ENCODE results near the gene YPEL1.
"Not testable (repeated sequence)": the region's sequence is repeated elsewhere in the genome, so short reads cannot be mapped to it uniquely, and the experiment has no call there.

YPEL1 gene

DNA sequence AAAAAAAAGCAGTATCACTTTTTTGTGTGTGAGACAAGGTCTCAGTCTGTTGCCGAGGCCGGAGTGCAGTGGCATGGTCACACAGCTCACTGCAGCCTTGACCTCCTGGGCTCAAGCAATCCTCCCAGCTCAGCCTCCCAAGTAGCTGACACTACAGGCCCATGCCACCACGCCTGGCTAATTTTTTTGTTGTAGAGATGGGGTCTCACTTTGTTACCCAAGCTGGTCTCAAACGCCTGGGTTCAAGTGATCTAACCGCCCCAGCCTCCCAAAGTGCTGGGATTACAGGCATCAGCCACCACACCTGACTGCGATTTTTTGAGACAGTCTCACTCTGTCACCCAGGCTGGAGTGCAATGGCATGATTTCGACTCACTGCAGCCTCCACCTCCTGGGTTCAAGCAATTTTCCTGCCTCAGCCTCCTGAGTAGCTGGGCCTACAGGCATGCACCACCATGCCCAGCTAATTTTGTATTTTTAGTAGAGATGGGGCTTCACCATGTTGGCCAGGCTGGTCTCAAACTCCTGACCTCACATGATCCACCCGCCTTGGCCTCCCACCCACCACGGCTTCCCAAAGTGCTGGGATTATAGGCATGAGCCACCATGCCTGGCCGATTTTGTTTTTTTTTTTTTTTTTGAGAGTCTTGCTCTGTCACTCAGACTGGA, 15.3 kb downstream of the YPEL1 start:
- not testable (repeated sequence) for DNase-seq

DNA sequence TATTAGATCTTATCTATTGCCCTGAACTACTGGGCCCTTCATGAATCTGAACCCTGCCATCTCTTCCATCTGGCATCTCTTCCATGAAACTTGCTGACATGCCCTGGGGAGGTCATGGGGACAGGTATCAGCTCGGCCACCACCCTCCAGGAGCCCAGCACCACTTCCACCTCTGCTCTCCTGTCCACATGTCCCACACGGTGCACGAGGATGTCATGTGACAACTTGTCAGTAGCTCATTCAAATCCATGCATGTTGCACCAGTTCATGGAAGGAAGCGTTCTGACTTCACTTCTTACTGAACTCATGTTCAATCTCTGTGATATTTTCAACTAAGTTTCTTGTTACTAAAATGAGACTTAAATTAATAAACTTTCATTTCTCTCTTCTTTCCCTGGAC, 16.6 kb downstream of the YPEL1 start:
- DNase-seq, result no peak

DNA sequence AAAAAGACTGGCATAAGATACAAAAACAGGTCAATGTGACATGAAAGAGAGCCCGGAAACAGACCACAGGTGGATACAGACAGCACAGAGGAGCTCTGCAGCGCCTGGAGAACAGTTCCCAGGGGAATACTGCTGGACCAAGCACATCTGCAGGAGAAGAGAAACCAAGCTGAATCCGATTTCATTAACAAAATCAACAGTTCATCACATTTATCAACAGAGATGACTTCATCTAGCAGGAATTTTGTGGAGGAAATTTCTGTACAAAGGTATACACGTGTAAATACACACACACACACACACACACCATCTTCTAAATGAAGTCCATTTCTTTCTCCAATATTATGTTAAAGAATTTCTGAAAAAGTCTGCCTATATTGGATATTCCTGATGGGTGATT, 17.1 kb downstream of the YPEL1 start:
- no peak for DNase-seq

DNA sequence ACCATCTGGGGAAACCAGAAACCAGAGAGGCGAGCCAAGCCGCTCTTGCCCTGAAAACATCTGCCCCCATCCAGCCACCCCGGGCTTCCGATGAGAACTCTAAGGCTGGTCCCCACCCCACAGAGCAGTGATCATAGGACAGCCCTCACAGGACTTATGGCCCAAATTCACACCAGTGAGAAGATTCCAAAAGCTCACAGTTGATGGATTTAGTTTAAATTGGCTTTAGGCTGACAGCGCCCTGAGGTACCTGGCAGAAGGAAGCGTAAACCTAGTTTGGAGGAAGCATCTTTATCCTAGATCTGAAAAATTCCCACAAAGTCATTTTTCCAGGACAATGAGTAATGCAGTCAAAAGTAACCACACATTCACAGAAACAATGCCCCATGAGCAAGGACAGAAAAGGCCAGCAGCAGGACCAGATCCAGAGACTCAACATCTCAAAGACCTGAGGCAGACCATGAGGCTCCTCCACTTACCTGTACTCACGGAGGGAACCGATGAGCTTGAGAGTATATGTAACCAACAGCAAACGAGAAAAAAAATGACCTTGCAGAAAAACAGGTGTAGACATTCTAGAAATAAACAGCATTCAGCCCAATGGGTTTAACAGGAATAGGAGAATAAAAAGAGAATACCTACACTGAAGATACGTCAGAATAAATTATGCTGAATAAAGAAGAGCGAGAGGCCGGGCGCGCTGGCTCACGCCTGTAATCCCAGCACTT, 19.0 kb downstream of the YPEL1 start:
- not testable (repeated sequence) for DNase-seq

DNA sequence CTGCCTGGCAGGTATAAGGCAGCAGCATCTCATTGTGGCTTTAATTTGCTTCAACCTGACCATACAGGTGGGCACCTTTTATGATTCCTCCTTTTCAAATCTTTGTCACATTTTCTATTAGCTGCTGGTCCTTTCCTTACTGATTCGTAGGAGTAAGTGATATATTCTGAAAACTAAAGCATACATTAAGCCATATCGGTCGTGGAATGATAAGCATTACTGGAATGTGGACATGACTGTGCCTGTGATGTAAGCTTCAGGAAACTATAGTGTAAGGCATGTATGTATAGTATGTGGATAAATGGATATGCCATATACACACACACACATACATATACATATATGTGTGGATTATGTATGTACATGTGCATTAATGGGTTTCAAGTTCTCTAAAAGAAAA, 20.8 kb downstream of the YPEL1 start:
- no peak for DNase-seq

DNA sequence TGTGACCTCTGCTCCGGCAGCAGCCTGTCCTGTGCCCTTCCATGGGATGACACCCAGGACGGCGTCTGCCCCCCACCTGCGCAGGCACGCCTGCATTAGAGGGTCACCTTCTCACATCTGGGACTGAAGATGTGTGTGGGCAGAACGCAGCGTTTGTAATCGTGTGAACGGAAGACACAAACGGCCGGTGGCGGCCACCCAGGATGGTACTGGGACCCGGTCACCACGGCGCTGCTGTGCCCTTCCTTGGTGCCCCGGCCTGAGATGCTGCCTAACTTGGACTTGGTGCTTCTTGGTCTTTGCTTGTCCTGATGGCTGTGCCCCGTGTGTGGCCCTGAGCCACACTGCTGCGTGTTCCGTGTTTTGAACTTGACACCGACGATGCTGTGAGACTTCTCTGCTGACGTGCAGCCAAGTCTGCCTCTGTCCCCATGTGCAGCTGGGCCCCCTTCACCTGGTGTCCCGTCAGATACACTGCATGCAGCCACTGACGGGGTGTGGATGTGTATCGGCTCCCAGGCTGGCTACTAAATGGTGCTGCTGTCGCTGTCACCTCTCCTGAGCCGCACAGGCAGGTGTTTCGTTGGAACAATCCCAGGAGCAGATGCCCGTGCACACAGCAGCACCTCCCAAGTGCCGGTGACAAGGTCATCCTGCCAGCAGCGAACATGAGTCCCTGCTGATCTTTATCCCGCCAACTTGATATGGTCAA, 21.4 kb downstream of the YPEL1 start:
- DNase-seq, result no peak

DNA sequence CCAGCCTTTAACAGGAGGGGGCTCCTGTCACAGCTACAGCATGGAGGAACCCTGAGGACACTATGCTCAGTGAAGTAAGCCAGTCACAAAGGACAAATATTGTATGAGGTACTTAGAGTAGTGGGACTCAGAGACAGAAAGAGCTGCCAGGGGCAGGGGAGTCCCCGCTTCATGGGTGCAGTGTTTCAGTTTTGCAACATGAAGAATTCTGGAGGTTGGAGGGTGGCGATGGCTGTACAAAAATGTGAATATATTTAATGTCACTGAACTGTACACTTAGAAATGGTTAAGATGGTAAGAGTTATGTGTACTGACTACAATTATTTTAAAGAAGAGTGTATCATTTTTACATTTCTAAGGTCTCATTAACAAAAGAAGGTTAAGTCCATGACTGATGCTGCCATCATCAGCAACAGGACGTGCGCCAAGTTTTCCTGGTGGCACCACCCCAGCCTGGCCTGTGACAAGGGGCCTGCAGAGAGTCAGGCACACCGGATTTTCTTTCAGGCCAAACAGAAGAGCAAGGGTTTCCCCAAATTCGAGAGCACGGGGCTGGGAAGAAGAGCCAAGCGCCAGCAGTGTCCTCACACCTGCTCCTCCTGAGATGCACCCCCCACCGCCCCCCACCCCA, 22.1 kb downstream of the YPEL1 start:
- DNase-seq, result no peak

DNA sequence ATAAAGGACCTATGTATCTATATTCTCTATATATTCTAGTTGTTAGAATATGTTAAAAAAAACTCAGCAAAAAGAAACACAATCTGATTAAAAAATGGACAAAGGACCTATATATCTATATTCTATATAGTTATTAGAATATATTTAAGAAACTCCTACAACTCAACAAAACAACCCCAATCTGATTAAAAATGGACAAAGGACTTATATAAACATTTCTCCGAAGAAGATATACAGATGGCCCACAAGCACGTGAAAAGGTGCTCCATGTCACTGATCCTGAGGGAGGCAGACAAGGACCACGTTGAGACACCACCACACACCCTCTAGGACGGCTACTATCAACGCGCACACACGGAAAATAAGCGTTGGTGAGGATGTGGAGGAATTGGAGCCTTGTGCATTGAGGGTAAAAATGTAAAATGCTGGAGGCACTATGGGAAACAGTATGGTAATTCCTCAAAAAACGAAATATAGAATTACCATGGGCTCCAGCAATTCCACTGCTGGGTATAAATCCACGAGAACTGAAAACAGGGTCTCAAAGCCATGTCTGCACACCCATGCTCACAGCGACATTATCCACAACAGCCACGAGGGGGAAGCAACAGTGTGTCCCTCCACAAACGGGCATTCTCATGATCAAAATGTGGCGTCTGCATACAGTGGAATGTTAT, 22.7 kb downstream of the YPEL1 start:
- peak; percentile 65 for DNase-seq

DNA sequence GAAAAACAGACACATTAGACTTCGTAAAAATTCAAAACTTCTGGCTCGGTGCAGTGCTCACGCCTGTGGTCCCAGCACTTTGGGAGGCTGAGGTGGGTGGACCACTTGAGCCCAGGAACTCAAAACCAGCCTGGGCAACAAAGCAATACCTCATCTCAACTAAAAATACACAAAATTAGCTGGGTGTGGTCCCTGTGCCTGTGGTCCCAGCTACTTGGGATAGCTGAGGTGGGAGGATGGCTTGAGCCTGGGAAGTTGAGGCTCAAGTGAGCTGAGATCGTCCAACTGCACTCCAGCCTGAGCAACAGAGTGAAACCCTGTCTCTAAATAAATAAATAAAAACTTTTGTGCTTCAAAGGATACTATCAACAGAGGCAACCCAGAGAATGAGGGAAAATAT, 23.7 kb downstream of the YPEL1 start:
- no peak for DNase-seq

DNA sequence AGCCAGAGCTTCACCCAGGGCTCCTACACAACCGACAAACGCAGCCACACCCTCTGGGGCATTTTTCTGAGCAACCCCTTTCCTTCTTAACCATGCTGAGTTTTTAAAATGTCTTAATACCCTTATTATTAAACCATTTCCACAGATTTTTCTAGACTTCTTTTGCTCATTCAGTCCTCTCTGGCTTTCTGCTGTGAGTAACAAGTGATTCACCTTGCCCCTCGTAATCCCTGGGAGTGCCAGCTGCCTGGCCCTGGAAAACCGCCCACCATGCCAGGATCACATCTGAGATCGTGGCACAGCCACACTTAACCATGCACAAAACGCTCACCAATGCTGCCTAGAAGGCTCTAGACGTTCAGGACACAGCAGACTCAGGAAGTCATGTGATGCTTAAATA, 25.4 kb downstream of the YPEL1 start:
- no peak for DNase-seq

DNA sequence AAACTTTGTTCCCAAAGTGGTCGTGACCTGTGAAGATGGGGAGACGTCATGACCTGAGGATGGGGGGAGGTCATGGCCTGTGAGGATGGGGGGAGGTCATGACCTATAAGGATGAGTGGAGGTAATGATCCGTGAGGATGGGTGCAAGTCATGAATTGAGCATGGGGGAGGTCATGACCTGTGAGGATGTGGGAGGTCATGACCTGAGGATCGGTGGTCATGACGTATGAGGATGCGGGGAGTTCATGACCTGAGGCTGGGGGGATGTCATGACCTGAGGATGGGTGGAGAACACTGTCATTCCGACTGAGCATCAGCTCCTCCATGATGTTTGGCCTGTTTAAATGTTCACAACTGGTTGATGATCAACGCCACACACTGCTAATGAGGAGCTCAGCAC, 25.9 kb downstream of the YPEL1 start:
- DNase-seq, result no peak

DNA sequence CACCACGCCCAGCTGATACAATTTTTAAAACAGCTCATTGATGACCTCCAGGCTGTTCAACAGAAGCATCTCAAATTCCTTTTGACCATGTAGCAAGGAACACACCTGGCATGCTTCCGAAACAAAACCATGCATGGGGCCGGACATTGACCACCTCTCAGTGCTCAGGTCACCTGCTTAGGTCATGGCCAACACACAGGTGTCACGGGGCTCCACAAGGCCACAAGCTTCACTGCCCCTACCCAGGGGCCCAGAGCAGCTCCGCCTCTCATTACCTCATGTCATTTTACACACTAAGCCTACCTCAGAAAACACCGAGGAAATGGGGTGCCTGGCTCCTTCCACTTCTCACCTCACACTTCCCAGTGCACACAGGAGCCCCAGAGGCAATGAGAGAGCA, 26.6 kb downstream of the YPEL1 start:
- no peak for DNase-seq

DNA sequence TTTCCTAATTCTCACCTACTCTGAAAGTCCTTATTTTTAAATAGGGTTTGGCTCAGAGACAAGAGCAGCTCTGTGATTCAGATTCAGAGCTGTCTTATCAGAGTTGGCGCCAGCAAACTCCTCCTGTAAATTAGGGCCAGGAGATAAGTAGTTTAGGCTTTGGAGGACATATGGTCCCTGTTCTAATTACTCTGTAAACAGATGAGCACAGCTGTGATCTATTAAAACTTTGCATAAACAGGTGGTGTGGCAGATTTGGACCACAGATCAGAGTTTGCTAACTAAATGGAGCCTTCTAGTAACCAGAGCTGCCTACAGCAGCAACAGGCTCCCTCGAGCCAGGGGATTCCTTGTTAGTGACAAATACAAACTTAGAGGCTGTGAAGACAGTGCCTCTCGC, 27.9 kb downstream of the YPEL1 start:
- DNase-seq, result no peak

DNA sequence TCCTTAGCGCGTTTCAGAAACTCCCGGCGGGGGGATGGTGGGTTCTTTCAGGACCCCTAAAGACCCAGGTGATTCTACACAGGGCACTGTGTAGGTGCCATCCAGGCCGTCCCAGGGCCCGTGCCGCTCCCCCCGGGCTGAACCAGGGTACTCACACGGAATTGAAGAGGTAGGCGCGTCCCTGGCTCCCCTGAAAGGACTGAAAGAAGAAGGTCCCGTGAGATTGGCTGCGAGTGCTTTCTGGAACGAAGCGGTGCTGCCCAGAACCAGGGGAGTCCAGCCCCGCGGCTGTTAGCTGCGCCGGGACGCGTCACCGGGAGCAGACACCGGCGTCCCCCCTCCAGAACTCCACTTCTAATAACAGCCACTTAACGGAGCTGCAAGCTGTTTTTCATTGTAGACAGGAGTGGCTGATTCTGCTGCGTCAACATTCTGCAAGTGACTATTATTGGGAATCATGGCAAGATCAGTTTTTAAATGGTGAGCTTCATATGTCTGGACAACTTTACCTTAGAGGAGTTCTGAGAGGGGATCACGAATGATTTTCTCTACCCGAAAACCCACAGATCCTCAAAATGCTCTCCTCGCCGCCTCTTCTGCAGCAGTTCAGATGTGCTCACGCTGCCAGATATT, 31.8 kb downstream of the YPEL1 start:
- no peak for DNase-seq

DNA sequence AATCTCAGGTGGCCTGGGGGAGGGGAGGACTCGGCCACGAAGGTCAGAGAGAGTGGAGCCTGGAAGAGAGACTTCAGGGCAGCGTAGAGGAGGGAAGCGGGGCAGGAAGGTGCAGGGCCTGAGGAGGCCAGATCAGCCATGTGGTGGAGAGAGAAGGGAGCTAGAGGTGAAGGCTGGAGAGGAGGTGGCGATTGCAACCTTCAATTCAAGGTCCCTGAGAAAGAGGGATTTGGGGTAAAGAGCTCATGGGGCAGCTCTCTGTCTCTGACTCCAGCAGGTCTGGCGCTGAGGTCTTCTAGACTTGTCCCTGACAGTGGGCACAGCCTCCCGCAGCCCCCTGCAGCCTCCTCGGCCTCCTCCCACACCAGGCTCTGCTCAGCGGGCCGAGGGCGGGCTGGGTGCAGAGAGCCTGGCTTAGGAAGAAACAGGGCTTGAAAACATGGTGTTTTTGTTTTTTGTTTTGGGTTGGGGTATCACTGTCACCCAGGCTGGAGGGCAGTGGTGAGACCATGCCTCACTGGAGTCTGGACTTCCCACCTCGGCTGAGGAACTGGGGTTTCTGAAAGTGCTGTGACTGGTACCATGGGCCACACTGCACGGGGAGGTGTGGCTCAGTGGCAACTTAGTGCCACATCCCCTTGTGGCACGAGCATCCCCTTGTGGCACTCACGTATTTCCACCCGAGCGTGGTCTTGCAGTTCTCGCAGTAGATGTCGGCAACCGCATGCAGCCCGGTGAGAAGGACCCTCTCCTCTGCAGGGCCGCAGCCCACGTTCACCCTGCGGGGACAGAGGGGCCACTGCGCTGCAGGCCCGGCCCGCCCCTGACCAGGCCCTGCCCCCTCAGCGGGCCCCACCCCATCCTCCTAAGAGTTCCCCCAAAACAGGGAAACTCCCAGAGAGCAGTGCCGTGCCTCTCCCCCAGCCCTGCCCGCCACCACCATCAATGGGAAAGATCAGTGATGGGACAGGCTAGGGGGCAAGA, 32.6 kb downstream of the YPEL1 start:
- no peak for DNase-seq

DNA sequence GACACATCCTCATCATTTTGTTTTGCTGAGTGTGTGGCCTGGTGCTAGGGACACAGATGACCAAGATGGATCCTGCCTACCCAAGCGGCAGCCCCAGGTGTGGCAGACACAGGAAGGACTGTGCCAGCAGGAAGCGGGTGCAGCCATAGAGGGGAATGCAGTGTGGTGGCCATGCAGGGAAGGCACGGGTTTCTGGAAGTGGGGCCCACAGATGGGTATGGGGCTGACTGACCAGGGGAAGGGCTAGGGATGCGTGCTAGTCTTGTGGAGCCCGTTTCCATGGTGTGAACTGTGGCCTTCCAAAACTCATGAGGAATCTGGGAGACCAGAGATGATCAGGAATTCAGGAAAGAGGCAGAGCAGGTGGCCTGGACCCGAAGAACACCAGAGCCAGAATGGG, 33.5 kb downstream of the YPEL1 start:
- no peak for DNase-seq

DNA sequence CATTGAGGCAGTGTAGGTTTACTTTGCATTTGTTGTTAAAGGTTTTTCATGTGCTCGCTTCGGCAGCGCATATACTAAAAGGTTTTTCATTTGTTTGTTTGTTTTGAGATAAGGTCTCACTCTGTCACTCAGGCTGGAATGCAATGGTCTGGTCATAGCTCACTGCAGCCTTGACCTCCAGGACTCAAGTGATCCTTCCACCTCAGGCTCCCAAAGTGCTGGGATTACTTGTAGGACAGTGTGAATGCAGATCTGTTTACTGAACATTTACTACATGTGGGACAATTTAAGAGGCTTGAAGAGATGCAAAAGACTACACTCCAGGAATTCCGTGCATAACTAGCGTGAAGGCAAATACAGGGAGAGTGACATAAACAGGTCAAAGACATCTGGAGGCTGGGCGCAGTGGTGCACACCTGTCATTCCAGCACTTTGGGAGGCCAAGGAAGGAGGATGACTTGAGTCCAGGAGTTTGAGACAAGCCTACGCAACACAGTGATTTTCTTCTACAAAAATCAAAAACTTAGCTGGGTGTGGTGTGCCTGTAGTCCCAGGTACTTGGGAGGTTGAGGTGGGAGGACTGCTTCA, 34.1 kb downstream of the YPEL1 start:
- DNase-seq, result no peak

DNA sequence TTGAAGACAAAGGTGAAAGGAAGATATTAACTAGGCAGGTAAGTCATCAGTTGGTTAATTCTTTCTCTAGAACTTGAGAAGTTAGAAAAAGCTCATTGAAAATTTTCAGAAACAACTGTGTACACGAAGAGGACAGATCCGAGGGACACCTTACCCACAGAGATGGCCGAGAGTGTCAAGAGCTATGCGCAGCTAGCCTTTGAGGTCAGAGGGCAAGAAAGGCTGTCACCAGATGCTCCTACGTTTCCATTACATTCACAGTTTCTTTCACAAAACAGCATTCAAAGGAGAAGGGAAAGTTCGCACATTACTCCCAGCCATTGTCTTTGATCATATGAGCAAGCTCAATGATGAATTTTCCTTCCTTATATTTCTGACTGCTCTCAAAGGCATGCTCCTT, 34.8 kb downstream of the YPEL1 start:
- DNase-seq, result no peak

DNA sequence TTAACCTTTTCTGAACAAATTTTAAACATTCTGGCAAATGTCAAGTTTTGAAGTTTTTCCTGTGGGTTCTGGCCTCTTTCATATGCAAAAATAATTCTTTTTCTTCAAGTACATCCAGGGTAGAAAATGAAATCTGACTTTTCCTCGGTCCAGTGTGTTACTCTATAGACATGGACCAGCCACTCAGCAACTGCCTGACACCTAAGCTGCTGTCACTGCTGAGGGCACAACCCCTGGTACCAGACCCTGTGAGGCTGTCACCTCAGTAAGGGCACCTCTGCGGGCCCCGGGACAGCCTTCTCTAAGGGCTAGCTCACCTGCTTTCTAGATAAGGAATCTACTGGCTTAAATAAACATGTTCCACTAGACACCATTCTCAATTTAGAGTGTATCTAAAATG, 36.0 kb downstream of the YPEL1 start:
- no peak for DNase-seq

DNA sequence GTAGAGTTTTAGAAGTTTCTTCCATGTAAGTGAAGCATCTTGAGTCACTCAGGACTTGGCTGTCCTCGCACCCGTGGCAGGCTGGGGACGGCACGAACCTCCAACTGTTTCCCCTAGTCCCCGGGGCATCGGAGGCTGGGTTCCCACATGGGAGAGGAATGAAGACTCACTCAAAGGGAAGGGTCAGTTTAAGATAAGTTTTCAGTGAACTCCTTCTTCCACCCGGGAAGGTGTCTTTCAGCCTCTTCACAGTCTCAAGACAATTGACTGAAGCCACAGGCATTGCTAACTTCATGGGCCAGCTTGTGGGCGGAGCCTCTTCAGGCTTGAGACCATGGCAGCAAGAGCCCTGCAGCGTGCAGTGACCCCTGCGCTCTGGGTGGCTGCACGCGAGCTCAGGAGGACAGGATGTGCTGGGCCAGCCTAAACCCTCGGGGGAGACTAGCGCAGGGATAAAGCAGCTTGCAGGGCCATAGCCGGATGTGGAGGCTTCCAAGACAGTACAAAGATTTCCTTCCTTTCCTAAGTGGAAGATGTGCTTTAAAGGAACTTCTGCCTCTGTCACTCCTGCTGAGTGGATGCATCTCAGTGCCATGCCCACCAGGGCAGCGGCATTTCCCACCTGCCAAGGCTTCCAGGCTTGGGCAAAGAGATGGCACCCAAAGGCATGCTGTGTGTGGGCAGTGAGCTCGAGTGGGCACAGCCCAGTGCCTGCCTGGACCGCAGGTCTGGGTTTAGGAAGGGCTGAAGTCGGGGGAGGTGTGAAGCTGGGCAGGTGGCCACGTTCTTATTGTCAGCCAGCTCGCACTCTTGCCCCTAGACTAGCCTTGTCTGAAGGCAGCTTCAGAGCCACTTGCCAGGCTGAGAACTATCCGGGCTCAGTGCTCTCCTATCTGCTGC, 36.9 kb downstream of the YPEL1 start:
- DNase-seq, result no peak

Data from activated naive CD4-positive, alpha-beta T cell treated with Interleukin-2 at 50 U/mL for 16 hours (primary cell).